ENCODE measurements around the gene HAPLN2. TPM values are rescaled to one million over a fixed set of nuclear protein-coding genes. Genes with fewer than 3 reads are reported as not detected.

The HAPLN2 gene
- total and polyA plus RNA-seq, 2 donors (not counting 1 experiment from before 2014, with no cell fraction given) = 0.13 TPM; not detected in 1

DNA sequence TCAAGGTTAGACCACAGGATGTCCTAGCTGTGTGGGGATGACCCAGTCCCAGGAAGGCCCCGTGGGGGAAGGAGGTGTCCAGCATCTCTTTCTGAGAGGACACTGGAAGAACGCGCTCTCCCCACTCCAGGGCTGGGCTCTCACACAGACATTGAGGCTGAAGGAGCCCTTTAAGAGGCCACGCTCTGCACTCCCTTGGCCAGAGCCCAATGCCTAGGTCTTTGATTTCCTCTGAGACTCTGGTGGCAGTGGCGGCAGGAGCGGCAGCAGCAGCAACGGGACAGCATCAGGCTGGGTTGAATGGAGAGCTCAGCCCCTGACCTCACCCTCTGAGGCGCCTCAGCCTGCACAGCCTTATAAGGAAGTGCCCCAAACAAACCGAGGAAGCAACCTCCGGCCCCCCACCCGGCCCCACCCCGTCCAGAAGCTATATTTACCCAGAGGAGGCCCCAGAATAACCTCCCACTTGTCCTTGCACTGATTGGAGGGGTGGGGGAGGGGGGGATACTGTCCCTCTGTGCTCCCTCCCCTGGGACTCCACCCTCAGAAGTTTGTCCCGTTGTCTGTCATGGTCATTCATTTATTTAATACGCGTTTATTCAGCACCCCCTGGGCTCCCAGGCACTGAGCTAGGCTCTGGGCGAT, 45.7 kb downstream of the HAPLN2 start:
- H3K27ac Mint-ChIP-seq = peak overlapping the region; percentile 53
- Histone ChIP-seq H3K27me3 (replicated peaks in 1 of 4; ENCODE audit: control extremely low read depth in 1 of 4, control insufficient read depth in 3 of 4, insufficient read depth in 4 of 4, low read length in 3 of 4) (no peaks in the 10 kb centered on the region), H3K36me3 (replicated peaks in 1 of 2; ENCODE audit: control extremely low read depth in 1 of 2, control insufficient read depth in 1 of 2, extremely low read depth in 1 of 2, insufficient read depth in 2 of 2, low read length in 1 of 2) (no peaks in the 10 kb centered on the region), H3K4me3 (ENCODE audit: control extremely low read depth in 1 of 5, extremely low read depth in 1 of 5, insufficient read depth in 1 of 5, low read depth in 2 of 5, low read length in 4 of 5) (peak overlapping the region in 2 of 5 experiments; percentile 20 to 51), H4K20me1 (ENCODE audit: control insufficient read depth, insufficient read depth, low read length, poor library complexity, severe bottlenecking) (no peaks in the 10 kb centered on the region), H3K4me2 (replicated peaks; ENCODE audit: low read depth, low read length, poor library complexity, severe bottlenecking) (peak overlapping the region; percentile 76), H3K27ac (ENCODE audit: low read length in 2 of 2) (no peak overlapping the region), H2AFZ (ENCODE audit: insufficient read depth, low read depth, low read length, poor library complexity, severe bottlenecking) (peak overlapping the region; percentile 46), H3K9ac (ENCODE audit: low read length) (peak overlapping the region; percentile 44), H3K79me2 (ENCODE audit: control insufficient read depth, insufficient read depth, low read length) (no peaks in the 10 kb centered on the region), H3K9me3 (ENCODE audit: control extremely low read depth in 1 of 3, control insufficient read depth in 2 of 3, insufficient read depth in 1 of 3, low read length in 2 of 3) (peaks cover 0 to 3% (median 0%) of the 10 kb centered on the region in 3 donors), H3K4me1 (ENCODE audit: control insufficient read depth in 2 of 2, insufficient read depth in 2 of 2, low read length in 2 of 2) (peaks cover 54 to 62% of the 10 kb centered on the region in 2 donors)
- H3K27me3 Mint-ChIP-seq = no peaks in the 10 kb centered on the region
- H3K4me3 Mint-ChIP-seq = peak overlapping the region; percentile 55
- peak; percentile 50 for DNase-seq
- ChIA-PET POLR2A (no interaction called here), CTCF (interaction anchor here (0.8 to 2.4 kb wide), 7 partner anchors 11 to 280 kb away, joined by 3 to 14 read pairs (median 4); no protein-coding TSS in a partner anchor)
- no peaks in the 10 kb centered on the region for H3K9me3 Mint-ChIP-seq (ENCODE audit: insufficient read depth)
- intact Hi-C loops (cut with micrococcal nuclease) = no loop called here
- TF ChIP-seq, protein P1, sequence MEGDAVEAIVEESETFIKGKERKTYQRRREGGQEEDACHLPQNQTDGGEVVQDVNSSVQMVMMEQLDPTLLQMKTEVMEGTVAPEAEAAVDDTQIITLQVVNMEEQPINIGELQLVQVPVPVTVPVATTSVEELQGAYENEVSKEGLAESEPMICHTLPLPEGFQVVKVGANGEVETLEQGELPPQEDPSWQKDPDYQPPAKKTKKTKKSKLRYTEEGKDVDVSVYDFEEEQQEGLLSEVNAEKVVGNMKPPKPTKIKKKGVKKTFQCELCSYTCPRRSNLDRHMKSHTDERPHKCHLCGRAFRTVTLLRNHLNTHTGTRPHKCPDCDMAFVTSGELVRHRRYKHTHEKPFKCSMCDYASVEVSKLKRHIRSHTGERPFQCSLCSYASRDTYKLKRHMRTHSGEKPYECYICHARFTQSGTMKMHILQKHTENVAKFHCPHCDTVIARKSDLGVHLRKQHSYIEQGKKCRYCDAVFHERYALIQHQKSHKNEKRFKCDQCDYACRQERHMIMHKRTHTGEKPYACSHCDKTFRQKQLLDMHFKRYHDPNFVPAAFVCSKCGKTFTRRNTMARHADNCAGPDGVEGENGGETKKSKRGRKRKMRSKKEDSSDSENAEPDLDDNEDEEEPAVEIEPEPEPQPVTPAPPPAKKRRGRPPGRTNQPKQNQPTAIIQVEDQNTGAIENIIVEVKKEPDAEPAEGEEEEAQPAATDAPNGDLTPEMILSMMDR (IDR thresholded peaks at IDR 0.05) = no peak
- TF ChIP-seq EZH2 (IDR thresholded peaks at IDR 0.05; ENCODE audit: borderline replicate concordance, insufficient read depth, low read depth, low read length, poor library complexity, severe bottlenecking) = no peak
- 43% methylated on average over 11 of the region's 16 CpGs for WGBS (ENCODE audit: insufficient coverage)
- ATAC-seq (ENCODE audit: low read depth) = peak; percentile 39
- peaks cover 67% of the 10 kb centered on the region for H3K4me1 Mint-ChIP-seq

GRCh38 chr1:156665539-156665938, 46.3 kb downstream of the HAPLN2 start:
- Histone ChIP-seq H3K4me2 (replicated peaks; ENCODE audit: low read depth, low read length, poor library complexity, severe bottlenecking) (peak overlapping the region; percentile 76), H3K27ac (ENCODE audit: low read length in 2 of 2) (no peak overlapping the region), H2AFZ (ENCODE audit: insufficient read depth, low read depth, low read length, poor library complexity, severe bottlenecking) (peak overlapping the region; percentile 46), H3K4me1 (ENCODE audit: control insufficient read depth in 2 of 2, insufficient read depth in 2 of 2, low read length in 2 of 2) (peaks cover 53 to 56% of the 10 kb centered on the region in 2 donors), H3K27me3 (replicated peaks in 1 of 4; ENCODE audit: control extremely low read depth in 1 of 4, control insufficient read depth in 3 of 4, insufficient read depth in 4 of 4, low read length in 3 of 4) (peaks cover 0 to 3% (median 0%) of the 10 kb centered on the region in 4 experiments), H3K9ac (ENCODE audit: low read length) (no peak overlapping the region), H3K79me2 (ENCODE audit: control insufficient read depth, insufficient read depth, low read length) (no peaks in the 10 kb centered on the region), H3K4me3 (ENCODE audit: control extremely low read depth in 1 of 5, extremely low read depth in 1 of 5, insufficient read depth in 1 of 5, low read depth in 2 of 5, low read length in 4 of 5) (peak overlapping the region in 1 of 5 experiments; percentile 39), H3K36me3 (replicated peaks in 1 of 2; ENCODE audit: control extremely low read depth in 1 of 2, control insufficient read depth in 1 of 2, extremely low read depth in 1 of 2, insufficient read depth in 2 of 2, low read length in 1 of 2) (no peaks in the 10 kb centered on the region), H3K9me3 (ENCODE audit: control extremely low read depth in 1 of 3, control insufficient read depth in 2 of 3, insufficient read depth in 1 of 3, low read length in 2 of 3) (peaks cover 0 to 3% (median 0%) of the 10 kb centered on the region in 3 donors), H4K20me1 (ENCODE audit: control insufficient read depth, insufficient read depth, low read length, poor library complexity, severe bottlenecking) (no peaks in the 10 kb centered on the region)
- WGBS (ENCODE audit: insufficient coverage) = 86% methylated on average over 3 of the region's 3 CpGs
- no peaks in the 10 kb centered on the region for H3K27me3 Mint-ChIP-seq
- no peaks in the 10 kb centered on the region for H3K9me3 Mint-ChIP-seq (ENCODE audit: insufficient read depth)
- TF ChIP-seq, protein P1 (IDR thresholded peaks at IDR 0.05) = no peak
- TF ChIP-seq EZH2 (IDR thresholded peaks at IDR 0.05; ENCODE audit: borderline replicate concordance, insufficient read depth, low read depth, low read length, poor library complexity, severe bottlenecking) = no peak
- DNase-seq = no peak
- peaks cover 61% of the 10 kb centered on the region for H3K4me1 Mint-ChIP-seq
- ChIA-PET POLR2A (no interaction called here), CTCF (interaction anchor here (0.8 to 2.4 kb wide), 7 partner anchors 11 to 280 kb away, joined by 3 to 14 read pairs (median 4); no protein-coding TSS in a partner anchor)
- no peak overlapping the region for H3K27ac Mint-ChIP-seq
- intact Hi-C loops (cut with micrococcal nuclease) = no loop called here
- ATAC-seq (ENCODE audit: low read depth) = no peak
- H3K4me3 Mint-ChIP-seq = peak overlapping the region; percentile 55

Measured in B cell (primary cell).